HG03103 (cell line): ENCODE measurements around the gene ZNF789.
"Not testable (repeated sequence)": the region's sequence is repeated elsewhere in the genome, so short reads cannot be mapped to it uniquely, and the experiment has no call there.

Experiments used
- ATAC-seq: cut with Tn5 transposase; IDR thresholded peaks from one replicate; pipeline ENCODE4 v1.9.1; 2021; ENCODE audit warnings: low read depth; ENCODE audit not compliant: unreplicated experiment

Gene ZNF789

DNA sequence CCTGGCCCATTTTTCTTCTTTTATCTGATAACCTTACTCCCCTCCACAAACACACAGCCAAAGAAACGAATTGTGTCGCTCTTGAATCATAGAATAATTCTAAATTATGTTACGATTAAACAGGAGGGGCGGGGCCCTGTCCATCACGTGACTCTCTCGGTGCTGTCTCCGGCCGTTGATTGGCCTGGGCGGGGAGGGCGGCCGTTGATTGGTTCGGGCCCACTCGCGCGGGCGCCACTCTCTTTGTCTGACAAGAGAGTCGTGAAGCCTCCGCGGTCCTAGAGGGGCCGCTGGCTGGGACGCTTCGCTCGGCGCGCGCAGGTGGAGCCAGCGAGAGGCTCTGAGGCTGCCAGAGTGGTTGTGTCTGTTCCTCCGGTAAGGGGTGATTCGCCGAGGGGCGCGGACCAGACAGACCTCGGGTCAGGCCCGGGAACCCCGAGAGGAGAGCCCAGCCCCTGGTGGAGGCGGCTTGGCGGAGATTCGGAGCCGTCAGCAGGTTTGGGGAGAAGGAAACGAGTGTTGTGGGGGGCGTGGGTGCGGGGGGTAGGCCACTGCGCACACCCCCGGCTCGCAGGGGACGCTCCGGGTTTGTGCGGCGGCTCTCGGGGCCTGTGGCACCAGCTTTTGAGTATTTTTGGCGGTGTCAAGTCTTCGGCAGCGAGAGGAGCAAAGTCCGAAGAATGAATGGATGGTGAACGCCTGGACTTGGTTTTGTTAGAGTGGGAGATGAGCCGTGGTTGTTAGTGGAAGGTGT, at the start of gene ZNF789:
Gene ZNF789, plus strand, starts transcription at position 330 of the 754 bp plus-strand sequence. CDS start 3,567 bp downstream, outside the sequence.
- ATAC-seq: peak; percentile 95

DNA sequence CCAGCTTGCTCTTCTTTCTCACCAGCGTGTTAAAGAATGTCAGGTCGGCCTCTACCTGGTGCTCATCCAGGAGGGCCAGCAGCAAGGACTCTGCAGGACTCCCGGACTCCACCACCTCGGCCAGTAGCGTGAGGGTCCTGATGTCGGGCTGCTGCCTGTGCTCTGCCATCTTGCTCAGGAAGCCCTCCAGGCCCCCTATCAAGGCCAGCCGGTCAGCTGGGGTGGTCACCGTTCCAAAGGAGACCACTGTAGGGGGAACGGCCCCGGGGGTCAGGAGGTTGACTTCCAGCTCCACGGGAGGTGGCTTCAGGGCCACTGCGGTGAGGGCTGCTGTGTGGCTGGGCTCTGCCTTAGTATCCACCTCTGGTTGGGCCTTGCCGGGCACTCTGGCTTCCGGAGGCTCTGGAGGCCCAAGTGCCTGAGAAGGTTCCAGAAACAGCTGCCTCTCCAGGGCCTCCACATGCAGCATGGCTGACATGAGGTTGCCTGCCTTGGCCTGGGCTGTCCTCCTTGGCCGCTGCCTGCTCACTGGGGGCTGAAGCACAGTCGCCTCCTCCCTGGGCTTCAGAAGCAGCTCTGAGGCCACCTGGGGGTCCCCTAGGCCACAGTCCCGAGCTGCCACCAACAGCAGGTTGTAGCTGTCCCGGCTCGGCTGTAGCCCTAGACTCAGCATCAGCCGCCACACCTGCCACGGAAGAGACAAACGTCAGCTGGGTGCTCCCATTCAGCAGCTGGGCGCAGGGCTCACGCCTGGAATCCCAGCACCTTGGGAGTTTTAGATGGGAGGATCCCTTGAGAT, 47.6 kb upstream of the ZNF789 start:
- ATAC-seq: no peak

DNA sequence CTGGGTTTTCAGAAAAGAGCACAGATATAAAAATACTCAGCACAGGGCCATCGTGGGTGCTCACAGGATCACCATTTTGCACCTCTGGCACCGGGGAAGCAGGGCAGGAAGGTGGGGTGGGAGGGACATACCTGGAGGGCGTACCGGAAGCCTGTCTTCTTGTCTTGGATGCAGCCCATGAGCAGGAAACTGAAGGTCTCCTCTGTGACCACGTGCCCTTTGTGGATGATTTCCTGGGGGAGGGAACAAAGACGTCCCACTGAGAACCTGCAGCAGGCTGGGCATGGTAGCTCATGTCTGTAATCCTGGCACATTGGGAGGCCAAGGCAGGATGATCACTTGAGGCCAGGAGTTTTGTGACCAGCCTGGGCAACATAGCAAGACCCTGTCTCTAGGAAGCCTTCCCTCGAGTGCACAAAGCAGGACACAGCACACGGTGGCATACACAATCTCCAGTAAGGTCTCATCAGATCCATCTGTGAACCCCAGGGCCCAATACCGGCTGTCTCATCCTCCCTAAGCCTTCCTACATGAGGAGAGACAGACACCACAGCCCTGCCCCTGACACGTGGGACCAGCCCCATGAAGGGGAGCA, 43.6 kb upstream of the ZNF789 start:
- no peak for ATAC-seq

DNA sequence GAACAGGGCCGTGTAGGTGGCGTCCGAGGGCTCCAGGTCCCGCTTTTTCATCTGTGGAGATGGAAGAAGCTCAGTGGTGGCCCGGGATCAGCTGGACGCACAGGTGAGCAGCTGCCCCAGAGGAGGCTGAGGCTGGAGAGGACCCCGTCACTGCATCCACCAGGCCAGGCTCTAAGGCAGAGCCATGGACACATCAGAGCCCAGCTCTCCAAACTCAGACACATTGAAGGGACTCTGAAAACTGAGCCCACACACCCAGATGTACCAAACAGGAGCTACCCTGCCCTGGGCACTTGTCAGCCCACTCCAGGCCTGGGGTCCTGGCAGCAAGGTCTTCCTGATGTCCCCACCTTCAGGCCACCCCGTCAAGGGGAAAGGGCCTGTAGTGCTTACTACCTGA, 42.9 kb upstream of the ZNF789 start:
- no peak for ATAC-seq

DNA sequence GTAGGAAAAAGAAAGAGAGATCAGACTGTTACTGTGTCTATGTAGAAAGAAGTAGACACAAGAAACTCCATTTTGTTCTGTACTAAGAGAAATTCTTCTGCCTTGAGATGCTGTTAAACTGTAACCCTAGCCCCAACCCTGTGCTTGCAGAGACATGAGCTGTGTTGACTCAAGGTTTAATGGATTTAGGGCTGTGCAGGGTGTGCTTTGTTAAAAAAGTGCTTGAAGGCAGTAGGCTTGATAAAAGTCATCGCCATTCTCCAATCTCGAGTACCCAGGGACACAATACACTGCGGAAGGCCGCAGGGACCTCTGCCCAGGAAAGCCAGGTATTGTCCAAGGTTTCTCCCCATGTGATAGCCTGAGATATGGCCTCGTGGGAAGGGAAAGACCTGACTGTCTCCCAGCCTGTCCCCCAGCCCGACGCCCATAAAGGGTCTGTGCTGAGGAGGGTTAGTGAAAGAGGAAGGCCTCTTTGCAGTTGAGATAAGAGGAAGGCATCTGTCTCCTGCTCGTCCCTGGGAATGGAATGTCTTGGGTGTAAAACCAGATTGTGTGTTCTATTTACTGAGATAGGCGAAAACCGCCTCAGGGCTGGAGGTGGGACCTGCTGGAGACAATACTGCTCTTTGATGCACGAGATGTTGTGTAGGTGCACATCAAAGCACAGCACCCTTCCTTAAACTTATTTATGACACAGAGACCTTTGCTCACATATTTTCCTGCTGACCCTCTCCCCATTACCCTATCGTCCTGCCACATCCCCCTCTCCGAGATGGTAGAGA, 40.7 kb upstream of the ZNF789 start:
- ATAC-seq: not testable (repeated sequence)

DNA sequence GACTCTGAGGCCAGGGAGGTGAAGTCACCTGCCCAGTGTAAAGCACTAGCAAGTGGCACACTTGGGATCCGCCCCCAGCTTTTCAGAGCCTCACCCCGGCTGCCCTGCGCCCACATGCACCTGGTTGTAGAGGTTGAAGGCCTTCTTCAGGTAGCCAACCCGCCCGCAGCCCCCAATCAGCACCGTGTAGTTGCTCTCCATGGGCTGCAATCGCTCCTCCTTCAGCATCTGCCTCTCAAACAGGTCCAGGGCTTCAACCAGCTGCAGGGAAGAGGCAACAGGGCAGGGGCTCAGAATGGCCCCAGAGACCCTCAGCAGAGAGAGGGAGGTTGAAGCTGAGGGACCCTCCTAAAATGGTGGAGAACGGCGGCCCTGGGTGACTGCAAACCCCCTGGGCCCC, 39.5 kb upstream of the ZNF789 start:
- no peak for ATAC-seq

DNA sequence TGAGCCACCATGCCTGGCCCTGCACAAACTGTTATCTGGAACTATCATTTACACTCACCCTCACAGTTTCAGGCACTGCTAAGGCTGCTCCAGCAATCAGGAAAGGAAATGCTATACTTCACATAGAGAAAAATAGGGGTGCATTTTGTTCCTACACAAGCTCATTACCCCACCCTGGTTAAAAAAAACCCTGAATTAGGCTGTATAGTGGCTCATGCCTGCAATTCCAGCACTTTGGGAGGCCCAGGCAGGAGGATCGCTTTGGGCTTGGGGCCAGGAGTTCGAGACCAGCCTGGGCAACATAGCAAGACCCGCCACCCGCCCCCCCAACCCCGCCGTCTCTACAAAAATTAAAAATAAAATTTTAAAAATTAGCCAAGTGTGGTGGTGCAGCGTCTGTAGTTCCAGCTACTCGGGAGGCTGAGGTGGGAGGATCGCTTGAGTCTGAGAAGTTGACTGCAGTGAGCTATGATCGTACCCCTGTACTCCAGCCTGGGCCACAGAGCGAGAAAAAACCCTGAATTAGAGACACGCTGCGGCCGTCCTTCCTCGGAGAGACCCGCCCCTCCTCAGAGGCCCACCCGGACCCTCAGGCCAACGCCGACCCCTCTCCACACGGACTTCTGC, 34.6 kb upstream of the ZNF789 start:
- no peak for ATAC-seq

DNA sequence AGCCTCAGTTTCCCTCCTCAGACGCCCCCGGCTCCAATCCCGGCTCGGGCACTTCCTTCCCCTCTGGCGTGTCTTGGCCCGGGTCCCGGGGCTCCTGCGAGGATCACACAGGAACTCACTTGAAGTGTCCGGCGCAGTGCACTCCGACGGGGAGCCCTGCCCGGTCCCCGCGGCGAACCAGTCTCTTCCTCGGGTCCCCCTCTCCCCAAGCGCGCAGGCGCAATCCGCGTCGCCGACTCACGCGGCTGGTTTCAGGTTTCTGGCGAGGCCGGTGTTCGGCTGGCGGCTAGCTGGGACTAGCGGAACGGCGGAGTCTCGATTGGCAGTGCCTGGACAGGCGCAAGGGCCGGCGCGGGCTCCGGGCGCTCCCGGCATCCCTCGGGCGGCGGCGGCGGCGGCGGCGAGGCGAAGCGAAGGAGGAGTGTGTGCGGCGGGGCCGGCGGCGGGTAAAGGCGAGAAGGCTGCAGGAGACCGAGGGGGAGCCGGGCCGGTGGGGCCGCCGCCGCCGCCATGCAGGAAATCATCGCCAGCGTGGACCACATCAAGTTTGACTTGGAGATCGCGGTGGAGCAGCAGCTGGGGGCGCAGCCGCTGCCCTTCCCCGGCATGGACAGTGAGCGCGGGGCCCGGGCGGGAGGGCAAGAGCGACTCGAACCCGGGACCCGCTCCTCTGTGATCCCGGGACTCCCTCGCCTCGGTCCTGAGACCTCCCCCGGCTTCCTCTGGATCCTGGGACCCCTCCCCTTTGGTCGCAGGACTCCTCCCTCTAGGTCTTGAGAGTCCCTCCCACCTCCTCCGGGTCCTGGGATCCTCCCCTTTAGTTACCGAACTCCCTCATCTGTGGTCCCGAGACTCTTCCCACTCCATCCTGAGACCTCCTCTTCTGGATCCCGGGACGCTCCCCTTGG, 33.9 kb upstream of the ZNF789 start, which contains the start of the genes CPSF4 and PTCD1:
Gene CPSF4, plus strand, starts transcription at position 371 of the 908 bp plus-strand sequence. Its CDS starts 140 bp downstream, at position 511.
Gene PTCD1, minus strand, starts transcription at position 226 of the 908 bp plus-strand sequence. CDS start 3,556 bp downstream, outside the sequence.
- peak; percentile 88 for ATAC-seq

DNA sequence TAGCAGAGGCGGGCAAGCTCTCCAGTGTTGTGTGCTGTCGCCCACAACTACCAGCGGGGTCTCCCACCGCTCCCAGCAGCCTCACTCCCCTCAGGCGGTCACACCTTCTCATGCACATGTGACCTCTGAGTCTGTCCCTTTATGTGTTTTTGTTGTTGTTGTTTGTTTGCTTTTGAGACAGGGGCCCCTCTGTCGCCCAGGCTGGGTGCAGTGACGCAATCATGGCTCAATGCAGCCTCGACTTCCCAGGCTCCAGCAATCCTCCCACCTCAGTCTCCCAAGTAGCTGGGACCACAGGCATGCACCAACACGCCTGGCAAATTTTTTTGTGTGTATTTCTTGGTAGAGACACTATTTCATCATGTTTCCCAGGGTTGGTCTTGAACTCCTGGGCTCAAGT, 32.5 kb upstream of the ZNF789 start:
- ATAC-seq: no peak

DNA sequence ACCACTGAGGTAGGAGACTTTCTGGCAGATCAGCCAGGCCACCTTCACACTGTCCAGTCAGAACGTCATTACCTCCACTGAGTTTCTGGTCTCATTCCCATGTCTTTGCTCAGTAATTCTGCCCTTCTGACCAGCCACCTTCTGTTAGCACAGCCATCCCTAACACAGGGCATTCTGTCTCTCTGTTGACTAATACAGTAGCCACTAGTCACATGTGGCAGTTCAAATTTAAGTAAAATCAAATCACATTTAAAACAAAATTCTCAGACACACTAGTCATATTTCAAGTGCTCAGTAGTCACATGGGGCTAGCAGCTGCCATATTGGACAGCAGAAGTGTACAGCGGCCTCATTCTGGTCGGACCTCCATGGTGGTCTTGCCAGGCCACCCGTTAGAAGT, 26.6 kb upstream of the ZNF789 start:
- no peak for ATAC-seq

DNA sequence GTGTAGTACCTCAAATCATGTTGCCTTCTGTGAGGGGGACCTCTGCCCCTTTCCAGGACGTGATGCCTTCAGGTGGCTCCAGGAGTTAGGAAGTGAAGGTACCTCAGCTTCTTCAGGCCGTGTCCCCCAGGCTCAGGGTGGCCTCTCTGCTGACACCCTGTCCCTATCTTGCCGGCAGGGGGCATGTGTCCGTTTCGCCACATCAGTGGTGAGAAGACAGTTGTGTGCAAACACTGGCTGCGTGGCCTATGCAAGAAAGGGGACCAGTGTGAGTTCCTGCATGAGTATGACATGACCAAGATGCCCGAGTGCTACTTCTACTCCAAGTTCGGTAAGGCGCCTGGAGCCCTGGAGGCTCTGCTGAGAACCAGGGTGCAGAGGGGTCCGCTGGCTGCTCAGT, 24.7 kb upstream of the ZNF789 start:
- no peak for ATAC-seq

DNA sequence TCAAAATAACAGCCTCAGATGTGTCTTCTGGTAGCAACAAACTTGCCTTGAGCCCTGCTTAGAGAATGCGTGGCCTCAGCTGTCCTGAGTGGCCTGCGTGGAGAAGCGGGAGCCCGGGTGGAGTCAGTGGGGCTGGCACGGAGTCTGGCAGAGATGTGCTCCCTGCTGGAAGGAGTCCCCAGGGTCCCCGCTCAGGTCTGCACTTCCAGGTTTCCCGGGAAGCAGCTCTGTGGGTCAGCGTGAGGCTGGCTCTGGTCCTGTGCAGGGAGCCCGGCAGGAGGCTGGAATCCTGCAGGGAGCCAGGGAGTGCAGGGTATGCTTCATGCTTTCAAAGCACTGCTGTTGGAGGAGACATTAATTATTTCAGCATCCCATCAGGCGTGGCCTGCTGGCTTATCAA, 23.8 kb upstream of the ZNF789 start:
- ATAC-seq: no peak

DNA sequence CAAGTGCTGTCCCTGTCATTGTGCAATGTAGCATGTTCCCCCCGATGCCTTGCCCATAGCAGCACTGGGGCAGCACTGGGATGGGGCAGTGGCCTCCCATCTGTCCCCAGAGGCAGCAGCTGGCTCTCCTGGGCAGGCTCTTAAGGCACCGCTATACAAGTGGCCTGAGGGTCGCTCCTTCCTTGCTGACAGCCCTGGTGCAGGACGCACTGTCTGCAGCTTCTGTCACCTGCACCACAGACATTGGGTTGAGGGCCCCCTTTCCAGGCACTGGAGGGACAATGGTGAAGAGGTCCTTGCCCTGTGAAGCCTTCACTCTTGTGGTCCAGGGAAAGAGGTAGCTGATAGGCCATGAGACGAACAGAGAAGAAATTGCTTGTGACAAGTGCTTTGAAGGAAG, 23.4 kb upstream of the ZNF789 start:
- ATAC-seq: no peak

DNA sequence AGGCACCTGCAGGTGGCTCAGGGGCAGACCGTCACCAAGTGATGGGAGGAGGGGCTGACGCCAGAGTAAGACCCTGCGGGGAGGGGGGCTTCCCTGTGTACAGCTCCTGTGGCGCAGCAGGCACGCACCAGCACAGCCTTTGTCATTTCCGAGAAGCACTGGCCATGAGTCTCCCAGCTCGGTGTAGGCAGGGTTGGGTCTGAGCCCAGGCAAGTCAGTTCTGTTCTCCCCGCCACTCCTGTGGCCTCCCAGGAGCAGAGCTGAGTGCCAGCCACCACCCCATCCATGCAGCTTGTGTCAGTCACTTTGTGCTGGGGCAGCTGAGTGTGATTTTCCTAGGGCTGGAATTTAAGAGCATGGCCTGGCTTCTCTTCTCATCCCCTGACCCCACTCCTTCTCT, 20.8 kb upstream of the ZNF789 start:
- ATAC-seq: no peak

DNA sequence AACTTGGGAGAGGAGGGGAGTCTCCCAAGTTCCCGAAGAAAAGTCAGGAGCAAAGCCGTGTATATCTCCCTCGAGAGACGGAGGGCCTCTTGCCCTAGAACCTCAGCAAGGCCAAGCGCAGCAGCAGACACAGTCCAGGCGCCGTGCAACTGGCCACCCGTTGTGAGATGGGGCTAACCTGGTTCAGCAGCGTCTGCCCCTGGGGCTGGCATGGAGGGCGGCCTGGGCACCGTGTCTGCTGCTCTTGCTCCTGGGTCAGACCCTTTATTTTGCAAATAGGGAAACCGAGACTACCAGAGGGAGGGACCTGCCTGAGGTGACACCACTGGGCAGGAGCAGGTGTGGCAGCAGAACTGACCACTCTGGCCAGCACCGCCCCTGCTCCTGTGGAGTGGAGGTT, 20.1 kb upstream of the ZNF789 start:
- no peak for ATAC-seq

DNA sequence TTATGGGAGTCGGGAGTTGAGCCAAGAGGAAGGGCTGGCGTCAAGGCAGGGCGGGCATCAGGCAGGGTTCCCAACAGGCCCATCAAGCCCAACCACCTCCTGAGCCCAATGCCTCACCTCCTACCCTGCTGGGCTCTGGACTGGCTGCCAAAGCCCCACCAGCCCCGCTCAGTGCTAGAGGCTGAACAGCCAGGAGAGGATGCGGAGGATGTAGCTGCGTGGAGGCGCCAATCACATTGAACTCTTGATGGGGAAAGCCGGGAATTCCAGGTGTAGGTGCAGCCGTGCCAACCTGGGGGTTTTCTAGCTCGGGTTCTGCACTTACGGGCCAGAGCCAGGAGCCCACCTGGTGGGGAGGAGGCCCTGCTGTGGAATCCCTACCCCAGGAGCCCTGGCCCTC, 19.6 kb upstream of the ZNF789 start:
- ATAC-seq: no peak

DNA sequence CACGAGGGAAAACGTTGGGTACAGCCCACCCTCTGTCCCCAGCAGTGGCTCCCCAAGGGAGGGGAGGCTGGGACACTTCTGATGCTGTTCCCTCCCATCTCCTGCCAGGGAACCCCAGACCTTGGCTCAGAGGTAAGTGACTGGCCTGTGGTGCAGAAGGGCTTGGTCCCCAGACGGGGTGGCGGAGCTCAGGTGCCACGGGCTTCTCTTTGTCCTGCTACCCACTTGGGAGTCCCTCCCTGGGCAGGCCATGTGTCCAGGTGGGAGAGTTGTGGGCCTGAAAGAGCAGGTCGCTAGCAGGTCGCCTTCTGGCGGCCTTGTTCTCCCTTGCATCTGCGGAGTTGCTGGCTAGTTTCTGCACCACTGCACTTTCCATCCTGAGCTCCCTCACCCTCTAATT, 16.8 kb upstream of the ZNF789 start:
- ATAC-seq: no peak

DNA sequence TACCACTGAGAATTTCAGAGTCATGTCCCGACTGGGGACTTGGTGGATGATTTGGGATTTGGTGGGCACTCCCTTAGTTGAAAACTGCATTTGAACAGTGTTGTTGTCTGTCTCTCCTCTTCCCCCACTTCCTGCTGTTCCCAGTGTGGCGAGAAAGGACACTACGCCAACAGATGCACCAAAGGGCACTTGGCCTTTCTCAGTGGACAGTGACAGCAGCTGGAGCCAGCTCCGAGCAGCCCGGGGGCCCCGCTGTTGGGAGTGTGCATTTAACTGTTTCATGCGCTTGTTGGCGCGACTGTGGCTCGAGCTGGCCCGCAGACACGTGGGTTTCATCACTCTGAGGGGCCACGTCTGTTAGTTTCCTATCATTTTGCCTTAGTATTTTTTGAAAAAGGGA, 16.4 kb upstream of the ZNF789 start:
- no peak for ATAC-seq

DNA sequence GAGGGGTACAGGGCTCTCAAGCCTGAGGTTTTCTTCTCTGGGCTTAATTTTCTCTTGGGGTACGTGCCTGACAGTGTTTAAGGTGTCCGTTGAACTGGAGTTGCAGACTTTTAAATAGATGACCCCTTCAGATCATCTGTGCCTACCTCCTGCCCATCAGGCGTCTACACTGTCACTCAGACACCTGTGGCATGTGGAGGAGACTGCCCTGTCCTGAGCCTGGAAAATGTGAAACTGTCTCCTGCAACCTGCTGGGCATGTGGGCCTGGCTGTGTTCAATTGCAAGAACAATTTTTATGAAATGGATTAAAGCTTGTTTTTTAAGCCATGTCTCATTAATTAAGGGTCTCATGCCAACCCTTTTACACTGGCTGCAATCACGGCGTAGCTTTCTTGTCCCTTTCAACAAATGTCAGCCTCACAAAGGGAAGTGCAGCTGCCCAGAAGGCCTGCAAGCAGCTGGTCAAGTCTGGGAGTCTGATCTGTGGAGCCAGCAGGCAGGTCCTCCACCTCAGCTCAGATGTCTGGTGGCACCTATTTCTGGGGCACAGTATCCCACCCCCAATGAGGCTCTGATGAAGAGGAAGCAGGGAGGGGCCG, 15.5 kb upstream of the ZNF789 start:
- no peak for ATAC-seq
